ENCODE data around the gene APC2.

DNA sequence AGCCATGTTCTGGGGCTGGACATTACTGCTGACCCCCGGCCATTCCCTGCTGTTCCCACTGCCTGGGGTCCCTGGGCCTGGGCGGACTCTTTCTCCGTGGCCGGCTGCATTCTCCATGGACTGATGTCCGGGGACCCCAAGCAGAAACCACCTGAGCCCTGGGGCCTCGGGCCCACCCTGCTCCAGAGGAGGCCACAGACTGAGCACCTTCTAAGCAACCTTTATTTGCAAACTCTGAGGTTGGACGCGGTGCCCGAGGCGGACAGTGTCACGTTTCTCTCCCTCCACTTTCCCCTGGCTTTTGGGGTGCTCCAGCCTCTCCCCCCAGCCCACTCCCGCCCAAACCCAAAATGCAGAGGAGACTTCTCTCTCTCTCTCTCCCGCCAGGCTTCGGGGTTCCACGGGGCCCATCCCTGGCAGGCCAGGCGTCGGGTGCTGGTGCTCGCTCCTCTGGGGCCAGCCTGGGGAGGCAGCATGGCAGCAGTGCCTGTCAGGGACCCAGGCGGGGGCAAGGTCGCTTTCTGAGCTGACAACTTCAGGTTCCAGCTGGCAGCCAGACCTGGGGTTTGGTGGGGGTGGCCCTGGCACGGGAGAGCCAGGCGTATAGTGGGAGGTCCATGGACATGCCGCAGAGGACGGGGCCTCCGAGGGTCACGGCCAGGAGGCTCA lies 31.4 kb downstream of the APC2 start:
- TF ChIP-seq POLR2A (IDR thresholded peaks at IDR 0.05; ENCODE audit: low read length), result no peak
- TF ChIP-seq GATA1 (IDR thresholded peaks at IDR 0.05; ENCODE audit: low read depth, low read length), result no peak
